BE2C (cell line): ENCODE data around the gene PBRM1.

Experiments
- DNase-seq: peaks from one replicate; pipeline ENCODE4 v3.0.0-alpha.2; 2020
- H3K27me3 ChIP-seq: fragments of 250-450 bp; sonication (Bioruptor Pico); 2 replicates; pipeline ENCODE4 v1.5.1; 2020; ENCODE audit warnings: mild to moderate bottlenecking
- H3K36me3 ChIP-seq: fragments of 250-450 bp; sonication (Bioruptor Pico); 2 replicates; pipeline ENCODE4 v1.5.1; 2020; ENCODE audit warnings: mild to moderate bottlenecking
- H3K4me1 ChIP-seq: fragments of 250-450 bp; sonication (Bioruptor Pico); 2 replicates; pipeline ENCODE4 v1.5.1; 2020
- H3K4me3 ChIP-seq: 2 replicates; pipeline ENCODE4 v1.5.1; 2011; ENCODE audit warnings: low read depth, low read length
- H3K9me3 ChIP-seq: fragments of 250-450 bp; sonication (Bioruptor Pico); 2 replicates; pipeline ENCODE4 v1.5.1; 2020
- CTCF ChIP-seq: IDR thresholded peaks from 2 replicates; pipeline ENCODE4 v1.5.1; 2012; ENCODE audit warnings: mild to moderate bottlenecking, low read depth, low read length

PBRM1 gene

GRCh38 chr3:52552089-52552488 is 133.6 kb downstream of the PBRM1 start:
- Histone ChIP-seq H3K36me3 (no peaks in the 10 kb centered on the region; the same call in 1 of the 2 replicates), H3K9me3 (no peaks in the 10 kb centered on the region), H3K4me1 (peaks cover under 1% of the 10 kb centered on the region; the same call in 1 of the 2 replicates), H3K27me3 (no peaks in the 10 kb centered on the region), H3K4me3 (no peak overlapping the region)
- TF ChIP-seq CTCF, result no peak
- no peak for DNase-seq

- Histone ChIP-seq H3K4me1 (peaks cover 5% of the 10 kb centered on the region), H3K36me3 (no peaks in the 10 kb centered on the region; the same call in 1 of the 2 replicates), H3K4me3 (no peak overlapping the region), H3K9me3 (no peaks in the 10 kb centered on the region), H3K27me3 (no peaks in the 10 kb centered on the region)
- TF ChIP-seq CTCF, result no peak
- DNase-seq, result no peak
Observed at GRCh38 chr3:52551118-52551517, 134.6 kb downstream of the PBRM1 start.

- H3K27me3 ChIP-seq, result no peaks in the 10 kb centered on the region
- TF ChIP-seq CTCF, result peak; percentile 16; the same call in 1 of the 2 replicates
- H3K4me3 ChIP-seq, result no peak overlapping the region
- H3K9me3 ChIP-seq, result no peaks in the 10 kb centered on the region
- H3K4me1 ChIP-seq, result peaks cover 5% of the 10 kb centered on the region
- H3K36me3 ChIP-seq, result no peaks in the 10 kb centered on the region; the same call in 1 of the 2 replicates
- DNase-seq, result no peak
Observed at GRCh38 chr3:52547143-52547542, 138.6 kb downstream of the PBRM1 start.

- Histone ChIP-seq H3K27me3 (no peaks in the 10 kb centered on the region), H3K9me3 (no peaks in the 10 kb centered on the region), H3K36me3 (no peaks in the 10 kb centered on the region), H3K4me1 (peaks cover 5% of the 10 kb centered on the region), H3K4me3 (no peak overlapping the region)
- no peak for DNase-seq
- no peak for TF ChIP-seq CTCF
Observed at GRCh38 chr3:52546111-52546901, 139.4 kb downstream of the PBRM1 start.

GRCh38 chr3:52544937-52545336 is 140.8 kb downstream of the PBRM1 start:
- Histone ChIP-seq H3K4me1 (peaks cover 5% of the 10 kb centered on the region), H3K9me3 (no peaks in the 10 kb centered on the region), H3K4me3 (no peak overlapping the region), H3K36me3 (0 out of 2 replicates have a peak, but pooled peaks cover 2% of the 10 kb centered on the region), H3K27me3 (no peaks in the 10 kb centered on the region)
- no peak for TF ChIP-seq CTCF
- DNase-seq, result no peak

- DNase-seq, result no peak
- no peaks in the 10 kb centered on the region for H3K4me1 ChIP-seq
- H3K9me3 ChIP-seq, result no peaks in the 10 kb centered on the region
- no peaks in the 10 kb centered on the region for H3K27me3 ChIP-seq
- TF ChIP-seq CTCF, result no peak
- H3K36me3 ChIP-seq, result 0 out of 2 replicates have a peak, but pooled peaks cover 2% of the 10 kb centered on the region
- H3K4me3 ChIP-seq, result no peak overlapping the region
Observed at GRCh38 chr3:52541050-52541449, 144.7 kb downstream of the PBRM1 start.
